Fibroblast of skin of scalp (primary cell): Measurements from ENCODE around the gene RGS3.

Experiments
- DNase-seq: peaks from one replicate; pipeline ENCODE4 v3.0.0-alpha.2; 2013

Gene RGS3

DNA sequence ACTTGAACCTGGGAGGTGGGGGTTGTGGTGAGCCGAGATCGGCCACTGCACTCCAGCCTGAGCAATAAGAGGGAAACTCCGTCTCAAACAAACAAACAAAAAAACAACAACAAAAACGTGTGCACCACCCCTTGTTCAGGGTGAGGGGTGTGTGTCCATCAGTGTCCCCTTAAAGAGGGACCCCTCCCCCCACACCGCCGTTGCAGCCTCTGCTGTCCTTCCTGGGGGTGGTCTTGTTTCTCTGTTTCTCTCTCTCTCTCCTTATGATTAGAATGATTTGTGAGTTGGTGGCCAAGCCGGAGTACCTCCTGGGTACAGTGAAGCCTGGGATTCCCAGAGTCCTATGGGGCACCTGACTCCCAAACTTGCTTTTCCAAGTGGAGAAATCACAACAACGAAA is 49.6 kb downstream of the RGS3 start:
- DNase-seq = no peak

DNA sequence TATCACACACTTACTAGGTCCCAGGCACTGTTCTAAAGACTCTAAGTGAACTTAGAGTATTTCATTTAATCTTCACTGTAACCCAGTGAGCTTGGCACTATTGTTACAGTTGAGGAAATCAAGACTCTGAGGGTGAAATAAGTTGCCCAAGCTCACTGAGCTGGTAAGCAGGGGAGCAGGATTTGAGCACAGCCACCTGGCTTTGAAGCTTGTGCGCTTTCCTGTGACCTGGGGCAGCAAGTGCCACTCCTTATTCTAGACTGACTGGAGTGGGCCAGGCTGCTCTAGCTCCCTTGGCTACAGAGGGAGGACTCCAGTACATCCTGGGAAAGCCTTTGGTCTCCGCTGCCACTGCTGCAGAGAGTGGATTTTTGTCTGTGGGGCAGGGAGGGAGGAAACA is 50.0 kb downstream of the RGS3 start:
- DNase-seq = no peak

DNA sequence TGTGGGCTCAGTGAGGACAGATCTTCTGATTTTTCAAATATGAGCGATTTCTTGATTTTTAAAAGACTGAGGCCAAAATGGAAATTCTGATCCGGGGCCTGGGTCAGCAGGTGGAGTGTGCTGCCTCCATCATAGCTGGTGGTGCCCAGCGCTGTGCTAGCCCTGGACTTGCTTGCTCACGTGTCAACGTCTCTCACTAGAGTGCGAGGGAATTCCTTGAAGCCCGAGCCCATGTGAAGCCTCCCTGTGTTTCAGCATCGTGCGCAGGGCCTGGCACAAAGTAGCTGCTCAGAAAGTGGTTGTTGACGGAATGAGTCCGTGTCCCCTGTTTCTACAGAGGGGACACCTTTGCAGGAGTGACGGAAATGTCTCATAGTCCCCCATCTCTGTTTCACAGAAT is 50.5 kb downstream of the RGS3 start:
- DNase-seq = no peak

DNA sequence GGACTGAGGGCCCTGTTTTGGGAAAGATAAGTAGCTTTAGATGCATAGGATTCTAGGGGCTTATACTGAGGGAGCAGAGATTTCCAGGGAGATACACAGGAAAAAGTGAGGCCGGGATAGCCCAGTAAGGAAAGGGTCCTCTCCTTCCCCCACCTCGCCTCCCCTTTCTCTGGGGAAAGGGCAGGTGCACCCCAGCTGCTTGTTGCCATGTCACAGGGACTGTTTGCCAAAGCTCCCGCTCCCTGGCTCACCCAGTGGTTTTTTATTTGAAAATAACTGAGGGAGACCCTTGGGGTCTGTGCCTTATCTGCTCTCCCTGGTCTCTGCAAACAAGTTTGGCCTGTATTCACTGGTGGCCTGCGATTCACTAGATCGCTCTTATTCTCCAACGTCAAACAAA is 51.2 kb downstream of the RGS3 start:
- DNase-seq = no peak

DNA sequence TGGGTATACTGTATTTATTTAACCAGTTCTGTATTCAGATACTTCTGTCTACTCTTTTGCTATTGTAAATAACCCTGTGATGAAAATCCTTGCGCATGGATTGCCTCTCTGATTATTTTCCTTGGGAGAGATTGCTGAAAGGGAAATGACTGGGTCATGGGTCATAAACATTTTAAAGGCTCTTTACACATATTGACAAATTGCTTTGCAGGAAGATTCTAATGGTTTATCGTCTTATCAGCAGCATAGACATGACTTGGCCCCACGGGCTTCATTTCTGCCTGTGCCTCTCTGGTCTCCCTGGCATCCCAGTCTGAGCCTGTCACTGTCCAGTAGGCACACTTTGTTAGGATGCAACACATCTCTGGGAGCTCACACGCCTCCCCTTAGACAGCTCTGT is 52.3 kb downstream of the RGS3 start:
- no peak for DNase-seq

DNA sequence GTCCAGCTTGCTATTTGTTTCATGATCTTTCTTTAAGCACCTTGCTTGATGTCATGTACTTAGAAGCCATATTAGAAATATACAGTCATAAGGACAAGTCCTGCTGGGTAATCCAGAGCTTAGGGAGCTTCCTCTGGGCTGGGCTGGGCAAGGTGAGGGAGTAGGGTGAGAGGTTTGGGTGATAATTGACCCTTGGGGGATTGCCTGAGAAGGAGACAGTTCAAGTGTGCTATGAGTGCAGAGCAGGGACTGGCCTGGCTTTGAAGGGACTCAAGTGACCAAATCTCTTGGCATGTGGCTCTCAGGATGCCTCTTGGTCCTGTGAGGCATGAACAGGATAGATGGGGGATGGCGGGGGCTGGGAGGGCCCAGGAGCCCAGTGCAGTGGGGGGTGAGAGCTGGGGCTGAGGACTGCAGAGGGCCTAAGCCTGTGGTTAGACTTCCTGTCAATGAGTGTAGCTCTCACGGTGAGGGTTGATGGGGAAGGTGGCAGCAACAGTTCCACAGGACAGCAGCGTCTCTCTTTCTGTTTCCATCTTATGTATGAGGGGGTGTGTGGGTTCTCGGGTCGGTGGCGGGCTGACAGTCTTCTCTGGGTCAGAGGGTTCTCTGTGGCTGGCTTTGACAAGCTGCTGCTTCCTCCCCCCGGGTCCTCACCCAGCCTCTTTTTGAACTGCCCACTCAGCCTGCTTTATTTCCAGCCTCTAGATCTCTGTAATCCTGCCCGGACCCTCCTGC is 53.5 kb downstream of the RGS3 start:
- peak; percentile 50 for DNase-seq

DNA sequence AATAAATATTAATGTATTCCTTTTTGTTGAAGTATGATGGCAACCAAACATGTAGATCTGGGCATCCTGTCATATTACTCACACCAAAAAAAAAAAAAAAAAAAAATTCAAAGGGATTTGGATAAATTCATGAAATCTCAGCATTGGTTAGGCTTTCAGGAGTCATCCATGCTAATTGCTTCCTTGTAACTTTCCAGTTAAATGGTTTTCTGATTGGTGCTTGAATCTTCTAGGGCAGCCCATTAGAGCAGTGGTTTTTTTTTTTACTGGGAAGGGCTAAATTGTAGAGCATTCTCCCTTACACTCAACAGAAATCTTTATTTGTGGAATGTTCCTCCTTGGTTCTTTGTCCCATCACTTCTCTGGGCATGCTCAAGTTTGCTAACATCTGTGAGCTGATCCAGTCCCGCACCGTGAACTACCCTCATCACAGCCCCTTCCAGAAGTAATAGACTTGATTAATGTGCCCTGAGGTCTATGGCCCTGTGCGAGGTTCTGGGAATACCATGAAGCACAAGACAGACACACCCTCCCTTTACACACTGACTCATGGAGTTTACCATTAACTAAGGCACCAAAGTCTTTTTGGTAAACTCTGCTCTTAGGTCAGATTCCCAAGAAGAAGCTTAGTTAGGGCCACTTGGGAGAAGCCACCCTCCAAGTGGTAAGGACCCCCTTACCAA is 56.0 kb downstream of the RGS3 start:
- no peak for DNase-seq

DNA sequence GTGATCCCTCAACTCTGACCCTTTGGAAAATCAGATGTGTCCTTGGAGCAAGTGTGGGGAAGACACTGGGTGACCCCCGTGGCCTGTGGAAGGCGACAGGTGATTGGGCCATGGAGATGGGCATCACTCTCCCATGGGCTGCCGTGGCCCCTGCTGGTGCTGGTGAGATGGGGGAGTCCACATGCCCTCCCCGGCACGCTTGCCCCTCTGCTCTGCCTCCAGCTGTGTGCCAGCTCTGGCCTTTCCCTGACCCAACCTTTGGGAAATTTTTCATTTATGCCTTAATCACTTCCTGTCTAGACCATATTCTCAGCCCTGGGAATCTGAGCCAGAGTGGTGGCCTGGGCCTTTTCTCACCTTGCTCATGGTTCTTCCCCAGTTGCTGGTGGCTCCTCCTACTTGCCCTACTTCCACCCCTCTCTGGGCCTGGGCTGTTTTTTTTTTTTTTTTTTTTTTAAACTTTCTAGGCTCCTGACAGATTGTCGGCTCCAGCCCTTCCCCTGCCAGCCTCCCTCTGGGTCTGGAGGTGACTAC is 56.6 kb downstream of the RGS3 start:
- no peak for DNase-seq

DNA sequence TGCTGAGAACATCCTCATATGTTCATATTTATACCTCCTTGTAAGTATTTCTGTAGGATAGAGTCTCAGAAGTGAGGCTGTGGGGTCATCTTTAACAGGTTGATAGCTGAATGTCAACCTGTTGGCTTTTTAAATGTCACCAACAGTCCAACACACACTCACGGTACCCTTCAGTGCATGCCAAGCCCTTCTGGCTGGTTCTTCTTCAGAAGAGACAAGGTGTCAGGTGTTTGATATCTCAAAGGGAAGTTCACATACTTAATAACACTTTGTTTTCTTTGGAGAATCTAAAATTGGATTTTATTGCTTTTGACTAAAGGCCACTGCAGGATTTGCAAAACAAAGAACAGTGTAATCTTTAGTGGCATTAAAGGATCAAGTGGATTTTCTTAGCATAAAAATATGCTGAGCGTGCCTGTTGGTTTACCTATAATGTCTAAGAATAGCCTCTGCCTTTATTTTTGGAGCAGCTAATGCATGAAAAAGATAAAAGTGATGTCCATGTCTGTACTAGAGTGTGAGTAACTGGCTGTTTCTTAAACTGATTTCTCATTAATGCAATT is 58.2 kb downstream of the RGS3 start:
- DNase-seq = no peak

DNA sequence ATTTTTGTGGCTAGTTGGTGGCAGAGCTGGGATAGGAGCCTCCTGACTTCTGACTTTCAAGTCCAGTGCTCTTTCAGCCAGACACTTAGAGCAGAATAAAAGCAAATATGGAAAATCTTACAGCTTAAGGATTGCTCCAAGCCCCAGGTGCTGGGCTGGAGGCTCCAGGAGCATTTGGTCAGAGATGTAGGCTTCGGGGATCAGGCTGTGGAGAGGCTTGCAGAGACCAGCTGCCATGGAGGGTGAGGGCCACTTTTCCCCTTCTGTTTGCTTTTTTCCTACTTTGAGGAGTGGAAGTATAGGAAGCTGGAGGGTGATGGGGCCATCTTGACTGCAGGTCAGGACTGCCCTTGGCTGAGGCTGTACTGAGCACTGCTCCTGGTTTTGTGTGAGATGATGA is 58.9 kb downstream of the RGS3 start:
- DNase-seq = no peak

DNA sequence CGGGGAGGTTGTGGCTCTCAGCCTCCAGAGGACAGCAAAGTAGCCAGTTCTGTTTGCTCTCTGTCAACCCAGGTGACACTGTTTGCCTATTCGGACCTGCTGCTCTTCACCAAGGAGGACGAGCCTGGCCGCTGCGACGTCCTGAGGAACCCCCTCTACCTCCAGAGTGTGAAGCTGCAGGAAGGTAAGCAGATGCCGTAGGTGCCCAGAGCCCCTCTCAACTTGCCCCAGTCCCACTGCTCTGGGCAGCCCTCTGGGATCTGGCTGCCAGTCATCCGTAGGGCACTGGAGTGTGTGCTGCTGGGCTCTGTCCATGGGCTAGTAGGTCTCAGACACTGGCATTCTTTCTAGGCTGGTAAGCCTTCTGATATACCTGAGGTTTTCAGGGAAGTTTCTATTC is 59.3 kb downstream of the RGS3 start:
- no peak for DNase-seq

DNA sequence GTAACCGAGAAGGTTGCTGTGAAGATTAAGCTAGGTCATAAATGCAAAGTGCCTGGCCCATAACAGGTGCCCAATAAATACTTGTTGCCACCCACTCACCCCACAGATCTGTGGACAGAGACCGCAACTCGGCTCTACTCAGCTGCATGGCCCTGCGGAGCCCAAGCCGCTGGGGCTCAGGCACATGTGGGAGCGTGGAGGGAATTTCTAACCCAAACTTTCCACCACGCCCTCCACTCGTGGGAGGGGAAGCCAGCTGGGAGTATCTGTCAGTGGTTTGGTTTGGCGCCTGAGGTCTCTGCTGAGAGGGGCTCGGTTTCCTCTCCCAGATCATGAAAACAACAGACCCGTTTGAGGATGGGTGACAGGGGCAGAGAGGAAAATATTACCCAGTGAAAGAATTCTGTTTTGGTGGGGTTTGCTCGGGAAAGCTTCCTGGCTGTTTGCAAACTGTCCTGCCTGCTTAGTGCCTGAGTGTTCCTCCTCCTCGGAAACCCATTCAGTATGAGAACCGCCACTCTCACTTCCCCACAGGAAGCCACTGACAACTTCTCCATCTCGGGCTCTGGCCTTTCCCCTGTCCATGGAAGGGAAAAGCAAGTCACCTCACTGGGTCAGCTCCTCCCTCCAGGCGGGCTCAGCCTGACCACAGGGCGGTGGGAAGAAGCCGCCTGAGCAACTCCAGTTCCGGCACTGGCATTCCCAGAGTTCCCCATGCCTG is 60.1 kb downstream of the RGS3 start:
- no peak for DNase-seq

DNA sequence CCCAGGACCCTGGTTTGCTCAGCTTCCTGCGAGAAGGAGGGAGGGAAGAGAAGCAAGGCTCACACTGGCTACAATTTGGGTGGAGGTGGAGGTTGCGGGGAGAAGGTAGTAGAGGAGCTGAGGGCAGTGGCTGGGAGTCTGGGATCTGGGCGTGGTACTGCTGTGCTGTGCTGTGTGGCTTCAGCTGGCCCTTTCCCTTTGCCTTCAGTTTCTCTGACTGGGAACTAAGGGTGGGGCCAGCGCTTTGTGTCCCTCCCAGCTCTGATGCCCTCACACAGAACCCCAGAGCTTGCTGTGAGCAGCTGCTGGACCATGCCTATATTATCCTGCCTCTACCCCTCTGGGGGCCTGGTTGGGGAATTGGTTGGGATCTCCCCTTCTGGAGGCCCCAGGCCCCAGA is 60.9 kb downstream of the RGS3 start:
- DNase-seq = no peak

DNA sequence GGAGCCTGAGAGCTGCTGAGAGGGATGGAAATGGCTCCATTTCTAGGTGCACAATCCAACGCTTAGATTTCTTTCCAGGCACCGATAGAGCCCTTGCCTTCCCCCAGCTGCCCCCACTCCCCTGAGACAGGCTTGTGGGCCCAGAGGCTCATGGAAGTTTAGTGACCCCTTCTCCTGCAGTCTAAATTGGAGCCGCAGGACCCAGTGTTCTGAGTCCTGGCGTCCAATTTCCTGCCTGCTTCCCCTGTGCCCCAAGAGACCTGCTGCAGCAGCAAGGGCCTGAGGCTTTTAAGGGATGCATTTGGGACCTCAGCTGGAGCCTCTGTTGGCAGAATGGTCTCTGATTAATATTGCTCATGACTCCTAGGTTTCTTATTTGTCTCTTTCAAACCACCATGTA is 61.7 kb downstream of the RGS3 start:
- DNase-seq = no peak

DNA sequence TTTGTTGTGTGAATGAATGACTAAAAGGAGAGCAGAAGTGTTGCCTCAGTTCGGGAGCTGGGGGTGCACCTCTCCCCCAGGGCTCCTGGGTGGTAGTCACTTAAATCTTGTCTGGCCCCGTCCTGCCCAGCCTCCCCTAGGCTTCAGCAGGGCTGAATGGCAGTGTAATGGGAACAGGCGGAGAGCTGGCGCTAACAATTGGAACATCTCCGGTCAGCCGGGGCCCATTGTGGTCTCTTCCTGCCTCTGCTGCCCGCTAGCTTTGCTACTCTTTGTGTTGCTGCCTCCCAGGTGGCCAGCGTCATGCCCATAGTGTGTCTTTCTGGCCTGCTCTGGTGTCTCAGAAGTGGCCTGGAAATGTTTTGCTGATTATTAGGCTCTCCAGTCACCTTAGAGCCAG is 62.3 kb downstream of the RGS3 start:
- no peak for DNase-seq

DNA sequence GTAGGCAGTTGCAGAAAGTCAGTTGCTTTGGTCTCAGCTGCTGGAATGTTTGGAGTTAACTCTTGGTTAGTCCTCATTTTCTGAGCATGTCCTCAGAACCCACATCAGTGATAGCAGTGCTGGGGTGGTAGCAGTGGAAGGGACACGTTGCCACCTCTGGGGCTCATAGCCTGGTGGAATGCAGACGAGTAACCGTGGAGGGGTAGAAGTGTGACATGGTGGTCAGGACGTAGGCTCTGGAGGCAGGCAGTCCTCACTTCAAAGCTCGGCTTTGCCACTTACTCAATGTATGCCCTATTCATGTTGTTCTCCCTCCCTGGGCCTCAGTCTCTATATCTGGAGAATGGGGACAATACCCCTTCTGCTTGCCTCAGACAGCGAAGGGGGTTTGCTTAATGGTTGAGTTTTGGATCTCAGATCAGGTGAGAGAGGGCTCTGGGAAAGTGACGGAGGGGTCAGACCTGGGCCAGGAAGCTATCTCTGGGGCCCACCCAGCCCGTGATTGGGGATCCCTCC is 62.8 kb downstream of the RGS3 start:
- DNase-seq = no peak

DNA sequence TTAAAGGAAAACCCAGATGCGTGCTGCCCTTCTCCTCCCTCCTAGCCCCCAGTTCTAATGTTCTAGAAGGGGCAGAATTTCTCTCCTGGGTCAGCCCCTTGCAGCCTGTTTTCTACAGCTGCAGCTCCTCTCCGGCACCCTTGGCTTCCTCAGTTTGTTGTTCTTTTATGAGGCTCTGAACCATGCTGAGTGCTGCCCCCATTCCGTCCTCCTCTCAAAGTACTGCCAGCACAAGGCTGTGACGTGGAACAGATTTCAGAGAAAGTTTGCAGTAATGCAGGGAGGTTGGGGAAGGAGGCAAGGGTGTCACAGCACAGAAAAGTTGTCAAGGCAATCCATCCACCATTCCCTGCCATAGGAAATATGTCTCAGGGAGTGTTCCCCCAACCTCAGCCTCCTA is 63.3 kb downstream of the RGS3 start:
- DNase-seq = no peak

DNA sequence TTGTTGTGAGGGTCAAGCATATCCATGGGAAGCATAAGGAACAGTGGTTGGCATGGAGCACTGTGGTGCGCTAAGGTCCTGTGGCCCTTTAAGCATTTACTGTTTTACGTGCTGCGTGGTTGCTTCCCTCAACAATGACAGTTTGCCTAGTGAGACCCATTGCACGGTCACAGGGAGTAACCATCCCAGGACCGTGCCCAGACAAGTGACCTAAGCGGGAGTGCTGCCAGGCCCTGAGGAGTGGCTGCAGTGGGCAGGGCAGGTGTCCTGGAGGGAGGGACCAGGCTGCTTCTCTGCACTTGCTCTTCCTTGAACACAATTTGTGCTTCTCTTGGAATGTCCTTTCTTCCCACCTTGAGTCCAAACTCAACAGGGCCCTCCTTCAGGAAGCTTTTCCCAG is 64.6 kb downstream of the RGS3 start:
- no peak for DNase-seq

DNA sequence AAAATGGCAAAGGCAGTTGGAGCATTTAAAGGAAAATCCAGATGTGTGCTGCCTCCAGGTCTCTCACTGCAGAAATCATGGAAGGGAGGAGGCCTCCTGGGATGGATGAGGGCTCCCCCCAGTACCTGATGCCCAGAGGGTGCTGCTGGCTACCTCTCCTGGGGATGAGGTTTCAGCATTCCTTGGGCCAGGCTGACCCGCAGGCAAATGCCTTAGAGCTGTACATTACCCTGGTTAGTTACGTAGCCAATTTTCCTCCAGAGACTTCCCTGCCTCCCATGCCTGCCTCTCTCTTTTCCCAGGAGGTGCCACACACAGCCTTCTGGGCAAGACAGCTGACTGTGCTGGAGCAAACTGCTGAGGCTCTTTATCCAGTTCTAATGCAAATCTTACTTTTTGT is 65.3 kb downstream of the RGS3 start:
- no peak for DNase-seq

DNA sequence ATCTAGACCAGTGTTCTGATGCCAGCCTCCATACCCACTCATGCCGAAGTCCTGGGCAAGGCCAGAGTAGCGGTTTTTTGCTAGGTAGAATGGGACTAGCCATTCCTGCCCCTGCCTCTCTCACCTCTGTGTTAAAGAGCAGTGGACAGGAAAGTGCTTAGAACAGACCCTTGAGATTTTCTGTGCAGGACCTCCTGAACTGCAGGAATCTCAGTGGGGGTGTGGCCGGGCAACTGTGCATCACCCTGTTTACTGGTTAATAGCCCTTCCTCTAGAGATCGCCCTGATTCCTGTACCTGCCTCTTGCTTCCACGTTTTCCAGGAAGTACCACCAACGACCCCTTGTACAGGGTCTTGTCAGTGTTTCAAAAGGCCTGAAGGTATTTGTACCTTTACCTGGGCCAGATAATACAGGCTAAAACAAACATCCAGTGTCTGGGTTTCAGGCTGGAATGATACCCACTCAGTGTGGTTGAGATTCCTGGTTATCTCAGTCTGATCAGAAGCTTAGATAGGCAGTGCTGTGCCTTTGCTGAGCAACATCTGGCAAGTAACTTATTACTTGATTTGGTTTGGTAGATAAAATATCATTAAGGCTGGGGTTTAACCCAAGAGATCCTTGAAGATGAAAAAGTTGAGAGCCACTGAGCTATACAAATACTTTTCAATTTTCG is 65.9 kb downstream of the RGS3 start:
- no peak for DNase-seq

DNA sequence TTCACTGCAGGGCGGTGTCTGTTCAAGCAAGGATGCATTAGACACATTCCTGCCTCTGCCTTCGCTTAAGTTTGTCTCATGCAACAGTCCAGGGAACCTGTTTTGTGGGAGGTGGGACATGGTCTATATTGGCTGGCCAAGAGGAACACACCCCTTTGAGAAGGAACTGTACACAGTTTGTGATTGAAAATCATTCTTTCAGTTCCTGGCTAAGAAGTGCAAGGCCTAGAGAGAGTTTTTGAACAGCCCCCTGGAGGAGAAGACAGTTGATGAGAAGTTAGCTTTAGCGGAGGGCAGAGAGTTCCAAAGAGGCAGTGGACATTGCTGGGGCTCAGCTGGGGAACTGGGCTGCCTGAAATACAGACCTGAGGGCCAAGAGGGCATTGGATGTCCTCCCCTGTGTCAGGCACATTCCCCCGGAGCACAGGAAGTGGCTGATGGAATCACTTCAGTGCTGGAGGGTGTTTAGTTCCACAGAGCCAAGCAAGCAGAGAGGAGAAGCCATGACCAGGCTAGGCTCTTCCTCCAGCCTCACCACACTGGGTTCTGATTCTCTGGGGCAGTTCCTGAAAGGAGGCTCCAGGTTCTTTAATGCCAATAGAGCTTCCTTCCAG is 66.6 kb downstream of the RGS3 start:
- no peak for DNase-seq

DNA sequence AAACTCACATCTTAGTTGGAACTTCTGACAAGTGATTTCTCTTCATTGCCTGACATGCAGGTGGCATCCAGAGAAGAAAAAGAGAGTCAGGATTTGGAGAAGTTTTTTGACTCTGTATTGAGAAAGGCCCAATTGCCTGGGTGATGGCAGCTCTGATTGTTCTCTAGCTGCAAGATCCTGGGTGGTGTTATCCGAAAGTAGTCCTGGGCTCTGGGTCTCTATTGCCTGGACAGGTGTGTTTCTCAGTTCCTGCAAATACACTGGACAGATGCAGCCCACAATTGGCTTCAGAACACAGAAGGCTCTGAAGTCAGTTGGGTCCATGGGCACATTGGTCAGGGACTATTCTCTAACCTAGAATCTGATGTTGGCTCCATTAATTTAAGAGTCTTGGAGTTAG is 67.4 kb downstream of the RGS3 start:
- DNase-seq = no peak
